CD14-positive monocyte (primary cell): ENCODE results near the gene ANXA11. TPM values are rescaled to one million over a fixed set of nuclear protein-coding genes. Genes with fewer than 3 reads are reported as not detected.

Experiments used
- DNase-seq, 3 donors: peaks; one replicate each; pipeline ENCODE4 v3.0.0-alpha.2; 2011 to 2022
- H2AFZ ChIP-seq: 2 replicates; pipeline ENCODE4 v1.6.0; 2012; ENCODE audit warnings: mild to moderate bottlenecking, low read depth, low read length, inconsistent platforms; ENCODE audit not compliant: insufficient read depth, poor library complexity, severe bottlenecking
- H3K27ac ChIP-seq, 2 donors: 1 replicate in 1 of 2; 2 replicates in 1 of 2; pipeline ENCODE4 v1.5.1; 2012 to 2013; ENCODE audit warnings: low read length in 2 of 2, control low read depth in 1 of 2, inconsistent platforms in 1 of 2, low read depth in 1 of 2, mild to moderate bottlenecking in 1 of 2
- H3K27me3 ChIP-seq, 2 donors: one replicate each; pipeline versions ENCODE4 v1.6.0 to v1.6.1; 2011 to 2013; ENCODE audit warnings: low read length in 2 of 2; ENCODE audit not compliant: control insufficient read depth in 2 of 2, insufficient read depth in 2 of 2
- H3K36me3 ChIP-seq, 2 donors: replicated peaks in 1 of 2; 1 replicate in 1 of 2; 2 replicates in 1 of 2; pipeline versions ENCODE4 v1.5.1 to v1.6.1; 2012 to 2013; ENCODE audit warnings: low read length in 2 of 2, control low read depth in 1 of 2, inconsistent platforms in 1 of 2, mild to moderate bottlenecking in 1 of 2; ENCODE audit not compliant: insufficient read depth in 2 of 2, control insufficient read depth in 1 of 2
- H3K4me1 ChIP-seq, 2 donors: 1 replicate in 1 of 2; 2 replicates in 1 of 2; pipeline versions ENCODE4 v1.5.1 to v1.6.1; 2012 to 2013; ENCODE audit warnings: low read length in 2 of 2, control low read depth in 1 of 2, inconsistent platforms in 1 of 2, mild to moderate bottlenecking in 1 of 2, moderate library complexity in 1 of 2; ENCODE audit not compliant: insufficient read depth in 2 of 2, control insufficient read depth in 1 of 2
- H3K4me2 ChIP-seq: replicated peaks from 2 replicates; pipeline ENCODE3; 2012; ENCODE audit warnings: low read length, moderate library complexity, mild to moderate bottlenecking; ENCODE audit not compliant: poor library complexity, severe bottlenecking; ENCODE audit errors: extremely low read depth
- H3K4me3 ChIP-seq, 3 experiments: fragments of 200-600 bp in 1 of 3; sonication (generic) in 1 of 3; replicated peaks in 1 of 3; 1 replicate in 2 of 3; 2 replicates in 1 of 3; pipeline ENCODE4 v1.5.1; 2011 to 2013; ENCODE audit warnings: low read length in 3 of 3, mild to moderate bottlenecking in 3 of 3, control low read depth in 2 of 3, low read depth in 2 of 3, inconsistent platforms in 1 of 3, moderate library complexity in 1 of 3
- H3K79me2 ChIP-seq: 2 replicates; pipeline ENCODE4 v1.6.0; 2012; ENCODE audit warnings: mild to moderate bottlenecking, control low read depth, inconsistent platforms, low read length, moderate library complexity; ENCODE audit not compliant: insufficient read depth
- H3K9ac ChIP-seq: 2 replicates; pipeline ENCODE4 v1.6.0; 2017; ENCODE audit warnings: low read length, mild to moderate bottlenecking; ENCODE audit not compliant: insufficient read depth, poor library complexity, severe bottlenecking
- H3K9me3 ChIP-seq, 2 donors: replicated peaks in 1 of 2; 1 replicate in 1 of 2; 2 replicates in 1 of 2; pipeline versions ENCODE4 v1.5.1 to v1.6.1; 2012 to 2013; ENCODE audit warnings: low read length in 2 of 2, control low read depth in 1 of 2; ENCODE audit not compliant: control insufficient read depth in 1 of 2, insufficient read depth in 1 of 2
- H4K20me1 ChIP-seq: 2 replicates; pipeline ENCODE4 v1.6.0; 2012; ENCODE audit warnings: mild to moderate bottlenecking, low read length, control low read depth, moderate library complexity; ENCODE audit not compliant: insufficient read depth
- H3K27ac Mint-ChIP-seq, 7 donors: one replicate each; pipeline ENCODE4 v1.8.0; 2020; ENCODE audit warnings: mild to moderate bottlenecking in 7 of 7, mixed read lengths in 7 of 7, moderate library complexity in 6 of 7, inconsistent platforms in 2 of 7
- H3K27me3 Mint-ChIP-seq, 3 donors: one replicate each; pipeline ENCODE4 v1.8.0; 2021 to 2022; ENCODE audit warnings: low read depth in 3 of 3, mild to moderate bottlenecking in 3 of 3, mixed read lengths in 3 of 3, moderate library complexity in 3 of 3, inconsistent platforms in 1 of 3
- H3K36me3 Mint-ChIP-seq, 2 donors: one replicate each; pipeline ENCODE4 v1.8.0; 2020; ENCODE audit warnings: mixed read lengths in 2 of 2, inconsistent platforms in 1 of 2, mild to moderate bottlenecking in 1 of 2
- H3K4me1 Mint-ChIP-seq: one replicate; pipeline ENCODE4 v1.8.0; 2020; ENCODE audit warnings: mild to moderate bottlenecking, mixed read lengths
- H3K4me3 Mint-ChIP-seq, 2 donors: one replicate each; pipeline ENCODE4 v1.8.0; 2020; ENCODE audit warnings: mild to moderate bottlenecking in 2 of 2, mixed read lengths in 2 of 2, moderate library complexity in 1 of 2
- H3K9me3 Mint-ChIP-seq, 7 donors: one replicate each; pipeline ENCODE4 v1.8.0; 2020 to 2022; ENCODE audit warnings: mixed read lengths in 7 of 7, mild to moderate bottlenecking in 6 of 7, moderate library complexity in 6 of 7, inconsistent platforms in 2 of 7
- WGBS: methylation state at CpG from one replicate; pipeline ENCODE4 v1.1.5; 2013; ENCODE audit warnings: missing lambda C conversion rate; ENCODE audit not compliant: insufficient coverage; 5-methylcytosine and 5-hydroxymethylcytosine counted together
- intact Hi-C, 2 donors: fragments of 100-400 bp; cut with micrococcal nuclease; formaldehyde crosslinking; loops; one replicate each; pipeline versions ENCODE4 v1.15.0 to v1.15.1; 2023
- polyA plus RNA-seq, 3 donors: library from polyadenylated mRNA; depleted of rRNA in 1 of 3; unstranded in 2 of 3; stranded (reverse) in 1 of 3; fragments of 300-500 nt in 2 of 3; fragments of >200 nt in 1 of 3; fragmentation: Illumina TruSeq in 2 of 3; gene quantifications; 1 replicate in 2 of 3; 2 replicates in 1 of 3; pipeline ENCODE4 v1.2.3, GENCODE V29; 2012 to 2021
- TF ChIP-seq, protein P1 (sequence below): fragments of 200-600 bp; IDR thresholded peaks from one replicate; pipeline ENCODE4 v1.8.0; 2022; ENCODE audit warnings: antibody characterized with exemption, mild to moderate bottlenecking

The ANXA11 gene
- polyA plus RNA-seq, 3 donors, result 95.6 to 174 (median 134) TPM

DNA sequence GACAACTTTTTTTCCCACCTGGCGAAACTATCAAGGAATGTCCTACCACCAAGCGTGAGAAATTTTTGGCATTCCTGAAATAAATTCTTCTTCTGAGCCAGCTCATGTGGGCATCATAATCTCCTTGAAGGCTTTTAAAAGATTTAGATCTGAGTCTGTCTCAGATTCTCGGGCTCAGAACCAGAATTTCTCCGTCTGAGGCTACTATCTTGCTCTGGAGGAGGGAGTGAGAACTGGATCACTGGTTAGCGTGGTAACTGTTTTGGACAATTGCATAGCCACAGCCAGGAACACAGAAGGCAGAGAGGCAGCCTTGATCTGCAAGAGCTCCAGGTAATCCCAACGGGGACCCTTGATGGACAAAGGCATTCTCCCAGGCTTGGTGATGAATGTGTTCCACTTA is 73.8 kb downstream of the ANXA11 start:
- Mint-ChIP-seq H3K36me3 (peaks cover 0 to 7% of the 10 kb centered on the region in 2 donors), H3K4me3 (peak overlapping the region in 1 of 2 donors; percentile 16), H3K27ac (no peak overlapping the region), H3K27me3 (peaks cover 36 to 53% (median 46%) of the 10 kb centered on the region in 3 donors), H3K9me3 (peaks cover 0 to 7% (median 3%) of the 10 kb centered on the region in 7 donors), H3K4me1 (peaks cover 9% of the 10 kb centered on the region)
- Histone ChIP-seq H4K20me1 (no peaks in the 10 kb centered on the region), H2AFZ (no peak overlapping the region), H3K4me2 (no peak overlapping the region), H3K9ac (no peak overlapping the region), H3K9me3 (no peaks in the 10 kb centered on the region), H3K4me3 (no peak overlapping the region), H3K79me2 (no peaks in the 10 kb centered on the region), H3K27me3 (peaks cover 21 to 26% of the 10 kb centered on the region in 2 donors), H3K27ac (no peak overlapping the region), H3K4me1 (peaks cover 0 to 12% of the 10 kb centered on the region in 2 donors), H3K36me3 (no peaks in the 10 kb centered on the region)
- WGBS, result 87% methylated on average over 6 of the region's 6 CpGs
- DNase-seq, result no peak
- intact Hi-C loops, result no loop called here
- TF ChIP-seq, protein P1, sequence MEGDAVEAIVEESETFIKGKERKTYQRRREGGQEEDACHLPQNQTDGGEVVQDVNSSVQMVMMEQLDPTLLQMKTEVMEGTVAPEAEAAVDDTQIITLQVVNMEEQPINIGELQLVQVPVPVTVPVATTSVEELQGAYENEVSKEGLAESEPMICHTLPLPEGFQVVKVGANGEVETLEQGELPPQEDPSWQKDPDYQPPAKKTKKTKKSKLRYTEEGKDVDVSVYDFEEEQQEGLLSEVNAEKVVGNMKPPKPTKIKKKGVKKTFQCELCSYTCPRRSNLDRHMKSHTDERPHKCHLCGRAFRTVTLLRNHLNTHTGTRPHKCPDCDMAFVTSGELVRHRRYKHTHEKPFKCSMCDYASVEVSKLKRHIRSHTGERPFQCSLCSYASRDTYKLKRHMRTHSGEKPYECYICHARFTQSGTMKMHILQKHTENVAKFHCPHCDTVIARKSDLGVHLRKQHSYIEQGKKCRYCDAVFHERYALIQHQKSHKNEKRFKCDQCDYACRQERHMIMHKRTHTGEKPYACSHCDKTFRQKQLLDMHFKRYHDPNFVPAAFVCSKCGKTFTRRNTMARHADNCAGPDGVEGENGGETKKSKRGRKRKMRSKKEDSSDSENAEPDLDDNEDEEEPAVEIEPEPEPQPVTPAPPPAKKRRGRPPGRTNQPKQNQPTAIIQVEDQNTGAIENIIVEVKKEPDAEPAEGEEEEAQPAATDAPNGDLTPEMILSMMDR, result no peak

DNA sequence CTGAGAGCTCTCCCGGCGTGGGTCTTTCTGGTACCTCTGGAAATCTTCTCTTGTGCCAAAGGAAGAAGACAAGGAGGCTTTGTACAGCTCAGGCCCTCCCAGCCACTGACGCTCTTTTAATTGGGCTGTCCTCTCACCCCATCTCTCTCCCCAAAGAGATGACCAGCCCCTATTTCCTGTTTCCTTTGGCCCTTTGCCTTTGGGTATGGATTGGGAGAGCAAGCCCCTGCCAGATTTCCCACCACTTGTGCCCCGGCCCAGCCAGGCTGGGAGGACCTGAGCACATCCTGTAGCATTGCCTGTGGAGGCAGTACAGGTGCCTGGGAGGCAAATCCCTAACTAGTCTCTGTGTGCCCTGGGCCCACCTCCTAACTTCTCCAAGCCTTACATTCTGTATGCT is 78.5 kb downstream of the ANXA11 start:
- Mint-ChIP-seq H3K27ac (no peak overlapping the region), H3K4me1 (no peaks in the 10 kb centered on the region), H3K9me3 (peaks cover 0 to 4% (median 0%) of the 10 kb centered on the region in 7 donors), H3K27me3 (peaks cover 14 to 22% (median 22%) of the 10 kb centered on the region in 3 donors), H3K4me3 (no peak overlapping the region), H3K36me3 (no peaks in the 10 kb centered on the region)
- DNase-seq, result no peak
- H3K27ac ChIP-seq, result no peak overlapping the region
- no peaks in the 10 kb centered on the region for H3K79me2 ChIP-seq
- WGBS, result no CpG with 5 or more reads among the region's 4 CpGs
- no peaks in the 10 kb centered on the region for H3K36me3 ChIP-seq
- H3K9ac ChIP-seq, result no peak overlapping the region
- intact Hi-C loops, result no loop called here
- no peaks in the 10 kb centered on the region for H4K20me1 ChIP-seq
- H3K4me3 ChIP-seq, result no peak overlapping the region
- TF ChIP-seq, protein P1, result no peak
- H2AFZ ChIP-seq, result no peak overlapping the region
- no peaks in the 10 kb centered on the region for H3K9me3 ChIP-seq
- no peaks in the 10 kb centered on the region for H3K4me1 ChIP-seq
- H3K4me2 ChIP-seq, result no peak overlapping the region
- peaks cover 6% of the 10 kb centered on the region in 2 donors for H3K27me3 ChIP-seq
